Left lung (tissue), 10 donors: ENCODE measurements around the gene IGFL2. TPM values are rescaled to one million over a fixed set of nuclear protein-coding genes. Genes with fewer than 3 reads are reported as not detected.

Source experiments
- ATAC-seq: fragments of 200-7000 bp; cut with Tn5 transposase; one replicate; pipeline ENCODE4 v1.9.1; 2020; ENCODE audit warnings: moderate library complexity
- DNase-seq, 4 donors: peaks; one replicate each; pipeline ENCODE4 v3.0.0-alpha.2; 2013 to 2020
- H3K27ac ChIP-seq, 2 donors: fragments of 200-600 bp; sonication (generic) in 1 of 2; one replicate each; pipeline versions ENCODE4 v1.5.0 to v1.8.0; 2020 to 2021
- H3K27me3 ChIP-seq, 2 donors: fragments of 200-600 bp; sonication (generic) in 1 of 2; one replicate each; pipeline versions ENCODE4 v1.5.0 to v1.8.0; 2020 to 2021
- H3K36me3 ChIP-seq, 2 donors: fragments of 200-600 bp; sonication (generic) in 1 of 2; one replicate each; pipeline versions ENCODE4 v1.5.0 to v1.8.0; 2020 to 2021
- H3K4me1 ChIP-seq, 2 donors: fragments of 200-600 bp; one replicate each; pipeline ENCODE4 v1.8.0; 2021
- H3K4me3 ChIP-seq, 2 donors: fragments of 200-600 bp; sonication (generic) in 1 of 2; one replicate each; pipeline versions ENCODE4 v1.5.0 to v1.8.0; 2020 to 2021; ENCODE audit warnings: mild to moderate bottlenecking in 1 of 2
- H3K9me3 ChIP-seq, 2 donors: fragments of 200-600 bp; sonication (generic) in 1 of 2; one replicate each; pipeline versions ENCODE4 v1.5.0 to v1.8.0; 2020 to 2021
- CTCF ChIP-seq, 2 donors: fragments of 200-600 bp; sonication (generic) in 1 of 2; IDR thresholded peaks; one replicate each; pipeline versions ENCODE4 v1.5.0 to v1.8.0; 2021; ENCODE audit warnings: antibody characterized with exemption in 2 of 2
- intact Hi-C, 2 donors: fragments of 100-400 bp; cut with DNase I; formaldehyde crosslinking; loops; one replicate each; pipeline versions ENCODE4 v1.11.2 to v1.14.2; 2022
- polyA plus RNA-seq, 6 donors: library from polyadenylated mRNA; unstranded; fragments of 120-200 nt; gene quantifications; one replicate each; pipeline ENCODE4 v1.2.1, GENCODE V29; 2013; ENCODE audit not compliant: insufficient read length in 6 of 6
- total RNA-seq, 2 donors: library from RNA; stranded (reverse); fragmentation: NEBNext Ultra II Directional; extraction: Animal tissue kit (Norgen Biotek cat#: 25700); gene quantifications; one replicate each; pipeline ENCODE4 v1.2.1, GENCODE V29; 2021
- donor health status: DM: no; HTN: yes; CAD: no.
- donor health status: DM: no; HTN: no; CAD: no.

Gene IGFL2
- total and polyA plus RNA-seq, 8 donors = 0.28 to 1.8 (median 1.3) TPM; not detected in 1

DNA sequence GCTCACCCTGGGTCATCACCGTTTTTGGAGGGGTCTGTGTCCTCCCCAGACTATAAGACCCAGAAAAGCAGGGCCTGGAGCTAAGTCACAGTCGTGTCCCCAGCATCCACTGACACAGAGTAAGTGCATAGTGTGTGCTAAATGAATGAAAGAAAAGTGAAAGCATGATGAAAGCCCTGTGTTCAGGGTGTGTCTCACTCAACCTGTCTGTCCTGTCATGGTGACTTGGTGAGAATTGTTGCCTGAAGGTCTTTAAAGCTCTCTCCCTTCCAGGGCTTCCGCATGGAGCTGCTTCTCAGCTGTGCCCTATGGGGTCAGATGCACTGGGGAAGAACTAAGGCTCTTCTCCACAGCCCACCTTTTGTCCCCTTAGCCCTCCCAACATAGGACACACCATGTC is 61.0 kb downstream of the IGFL2 start:
- no peak for TF ChIP-seq CTCF (IDR thresholded peaks at IDR 0.05)
- no peaks in the 10 kb centered on the region for H3K27me3 ChIP-seq
- peak; percentile 9 for ATAC-seq
- H3K36me3 ChIP-seq = no peaks in the 10 kb centered on the region
- no peak overlapping the region for H3K4me3 ChIP-seq
- DNase-seq = no peak
- intact Hi-C loops = no loop called here
- peaks cover 0 to 6% of the 10 kb centered on the region in 2 donors for H3K4me1 ChIP-seq
- H3K9me3 ChIP-seq = no peaks in the 10 kb centered on the region
- H3K27ac ChIP-seq = no peak overlapping the region

DNA sequence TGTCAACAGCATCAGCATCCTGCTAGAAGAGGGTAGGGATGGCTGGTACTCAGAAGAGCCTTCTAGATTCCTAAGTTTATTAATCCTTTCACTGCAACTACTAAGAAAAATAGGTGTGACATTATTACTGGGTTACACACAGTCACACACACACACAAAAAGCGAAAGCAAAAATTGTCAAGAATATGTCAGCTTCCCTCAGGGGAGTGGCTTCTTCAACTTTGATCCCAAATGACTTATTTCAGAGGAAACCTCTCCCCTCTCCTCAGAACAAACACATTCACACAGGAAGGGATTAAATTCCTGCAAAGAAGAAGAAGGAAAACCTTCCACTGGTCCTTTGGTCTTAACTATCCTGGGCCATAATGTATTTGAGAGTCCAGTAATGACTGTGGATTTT is 61.4 kb downstream of the IGFL2 start:
- ATAC-seq = no peak
- intact Hi-C loops = no loop called here

DNA sequence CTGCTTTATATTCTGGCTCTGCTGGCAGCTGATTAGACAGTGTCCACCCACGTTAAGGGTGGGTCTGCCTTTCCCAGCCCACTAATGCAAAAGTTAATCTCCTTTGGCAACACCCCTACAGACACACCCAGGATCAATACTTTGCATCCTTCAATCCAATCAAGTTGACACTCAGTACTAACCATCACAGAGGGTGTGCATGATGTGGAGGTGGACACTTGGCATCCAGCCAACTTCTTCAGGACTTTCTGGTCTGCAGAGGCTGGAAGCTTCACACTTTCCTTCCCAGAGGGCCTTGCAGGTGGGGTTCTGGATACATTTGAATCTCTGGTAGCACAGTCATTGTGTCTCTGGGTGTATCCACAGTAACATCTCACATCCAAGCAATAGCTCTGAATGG is 62.6 kb downstream of the IGFL2 start:
- Histone ChIP-seq H3K27me3 (no peaks in the 10 kb centered on the region), H3K36me3 (no peaks in the 10 kb centered on the region), H3K4me1 (peaks cover 0 to 6% of the 10 kb centered on the region in 2 donors), H3K4me3 (no peak overlapping the region), H3K27ac (peak overlapping the region in 1 of 2 donors; percentile 57), H3K9me3 (no peaks in the 10 kb centered on the region)
- TF ChIP-seq CTCF (IDR thresholded peaks at IDR 0.05) = no peak
- intact Hi-C loops = no loop called here
- DNase-seq = no peak
- no peak for ATAC-seq

More for the DNA sequence above, 61.4 kb downstream of the IGFL2 start:
- Histone ChIP-seq H3K27ac (no peak overlapping the region), H3K9me3 (no peaks in the 10 kb centered on the region), H3K4me1 (peaks cover 0 to 6% of the 10 kb centered on the region in 2 donors), H3K36me3 (no peaks in the 10 kb centered on the region), H3K27me3 (no peaks in the 10 kb centered on the region), H3K4me3 (no peak overlapping the region)
- no peak for DNase-seq
- TF ChIP-seq CTCF (IDR thresholded peaks at IDR 0.05) = no peak

Other genes starting within 250 kb of the IGFL2 start
- gene MYPOP, start 245.6 kb upstream of the IGFL2 start, total RNA-seq = 1 to 10 TPM; 7.2 to 8.7 TPM
- 1 to 10 TPM; 3.6 to 6.9 (median 4.8) TPM for gene MYPOP, start 245.6 kb upstream of the IGFL2 start, polyA plus RNA-seq
- gene NANOS2, start 233.5 kb upstream of the IGFL2 start, total RNA-seq = not detected
- not detected for gene NANOS2, start 233.5 kb upstream of the IGFL2 start, polyA plus RNA-seq
- gene NOVA2, start 174.4 kb upstream of the IGFL2 start, total RNA-seq = 10 to 100 TPM in 1 of 2 donors, 1 to 10 TPM in 1; 6.4 to 12.6 TPM
- gene NOVA2, start 174.4 kb upstream of the IGFL2 start, polyA plus RNA-seq = 10 to 100 TPM in 4 of 6 donors, 1 to 10 TPM in 2; 7.1 to 13.9 (median 11.5) TPM
- gene CCDC61, start 152.8 kb upstream of the IGFL2 start, total RNA-seq = 10 to 100 TPM; 15.9 to 17.3 TPM
- 10 to 100 TPM; 12.1 to 15.9 (median 14.3) TPM for gene CCDC61, start 152.8 kb upstream of the IGFL2 start, polyA plus RNA-seq
- 1 to 10 TPM in 1 of 2 donors, under 1 TPM in 1; 0.38 to 6.3 TPM for gene PGLYRP1, start 125.2 kb upstream of the IGFL2 start, total RNA-seq
- gene PGLYRP1, start 125.2 kb upstream of the IGFL2 start, polyA plus RNA-seq = 1 to 10 TPM in 2 of 6 donors, under 1 TPM in 4; 0.31 to 2.0 (median 0.89) TPM
- not detected for gene IGFL4, start 107.2 kb upstream of the IGFL2 start, total RNA-seq
- 1 to 10 TPM in 3 of 6 donors, under 1 TPM in 3; 0.48 to 1.2 (median 1.0) TPM for gene IGFL4, start 107.2 kb upstream of the IGFL2 start, polyA plus RNA-seq
- gene IGFL3, start 23.6 kb upstream of the IGFL2 start, total RNA-seq = not detected
- not detected for gene IGFL3, start 23.6 kb upstream of the IGFL2 start, polyA plus RNA-seq
- gene IGFL1, start 81.5 kb downstream of the IGFL2 start, total RNA-seq = under 1 TPM in 1 of 2 donors, not detected in 1; 0.35 TPM
- gene IGFL1, start 81.5 kb downstream of the IGFL2 start, polyA plus RNA-seq = not detected
- gene HIF3A, start 148.8 kb downstream of the IGFL2 start, total RNA-seq = 10 to 100 TPM; 15.9 to 30.1 TPM
- 100 to 1,000 TPM; 141 to 218 (median 198) TPM for gene HIF3A, start 148.8 kb downstream of the IGFL2 start, polyA plus RNA-seq
- gene PPP5C, start 198.8 kb downstream of the IGFL2 start, total RNA-seq = 10 to 100 TPM; 52.6 to 55.7 TPM
- gene PPP5C, start 198.8 kb downstream of the IGFL2 start, polyA plus RNA-seq = 100 to 1,000 TPM in 2 of 6 donors, 10 to 100 TPM in 4; 97.2 to 114 (median 99.2) TPM